ENCODE data around the gene NTM. TPM values are rescaled to one million over a fixed set of nuclear protein-coding genes. Genes with fewer than 3 reads are reported as not detected.

Gene NTM
- total and polyA plus RNA-seq, 2 donors from 2014 or later = 0.92 to 10.3 TPM

GRCh38 chr11:131980199-131980598 is 609.8 kb downstream of the NTM start:
- Histone ChIP-seq H3K27me3 (ENCODE audit: control insufficient read depth, insufficient read depth, low read length) (no peaks in the 10 kb centered on the region), H3K9me3 (ENCODE audit: control insufficient read depth in 2 of 3, insufficient read depth in 1 of 3, low read length in 3 of 3) (no peaks in the 10 kb centered on the region), H3K4me1 (ENCODE audit: control insufficient read depth in 2 of 3, insufficient read depth in 2 of 3, low read depth in 1 of 3, low read length in 3 of 3) (no peaks in the 10 kb centered on the region), H3K27ac (ENCODE audit: low read depth in 2 of 2, low read length in 2 of 2) (no peak overlapping the region), H3K4me3 (ENCODE audit: low read length in 3 of 3) (no peak overlapping the region), H3K36me3 (ENCODE audit: control insufficient read depth in 2 of 3, insufficient read depth in 3 of 3, low read length in 3 of 3) (no peaks in the 10 kb centered on the region), H3K9ac (ENCODE audit: low read length in 3 of 3) (no peak overlapping the region)
- intact Hi-C loops (cut with DNase I) = no loop called here
- TF ChIP-seq CTCF (IDR thresholded peaks at IDR 0.05; ENCODE audit: borderline replicate concordance, extremely low read depth, insufficient read depth) = no peak
- FAIRE-seq (no peak), DNase-seq (no peak)

- no peak for FAIRE-seq
Observed at GRCh38 chr11:131980888-131981668, 610.7 kb downstream of the NTM start.

GRCh38 chr11:131982154-131982553 is 611.7 kb downstream of the NTM start:
- H3K4me1 ChIP-seq (ENCODE audit: control insufficient read depth in 2 of 3, insufficient read depth in 2 of 3, low read depth in 1 of 3, low read length in 3 of 3) = no peaks in the 10 kb centered on the region
- intact Hi-C loops (cut with DNase I) = no loop called here
- H3K9me3 ChIP-seq (ENCODE audit: control insufficient read depth in 2 of 3, insufficient read depth in 1 of 3, low read length in 3 of 3) = no peaks in the 10 kb centered on the region
- no peak for TF ChIP-seq CTCF (IDR thresholded peaks at IDR 0.05; ENCODE audit: borderline replicate concordance, extremely low read depth, insufficient read depth)
- H3K4me3 ChIP-seq (ENCODE audit: low read length in 3 of 3) = no peak overlapping the region
- H3K9ac ChIP-seq (ENCODE audit: low read length in 3 of 3) = no peak overlapping the region
- FAIRE-seq (no peak), DNase-seq (peak in 2 of 5 donors; percentile 11 to 12)
- no peak overlapping the region for H3K27ac ChIP-seq (ENCODE audit: low read depth in 2 of 2, low read length in 2 of 2)
- H3K27me3 ChIP-seq (ENCODE audit: control insufficient read depth, insufficient read depth, low read length) = no peaks in the 10 kb centered on the region
- no peaks in the 10 kb centered on the region for H3K36me3 ChIP-seq (ENCODE audit: control insufficient read depth in 2 of 3, insufficient read depth in 3 of 3, low read length in 3 of 3)

More at GRCh38 chr11:131980888-131981668, 610.7 kb downstream of the NTM start:
- Histone ChIP-seq H3K4me3 (ENCODE audit: low read length in 3 of 3) (no peak overlapping the region), H3K27ac (ENCODE audit: low read depth in 2 of 2, low read length in 2 of 2) (no peak overlapping the region), H3K9me3 (ENCODE audit: control insufficient read depth in 2 of 3, insufficient read depth in 1 of 3, low read length in 3 of 3) (no peaks in the 10 kb centered on the region), H3K36me3 (ENCODE audit: control insufficient read depth in 2 of 3, insufficient read depth in 3 of 3, low read length in 3 of 3) (no peaks in the 10 kb centered on the region), H3K4me1 (ENCODE audit: control insufficient read depth in 2 of 3, insufficient read depth in 2 of 3, low read depth in 1 of 3, low read length in 3 of 3) (no peaks in the 10 kb centered on the region), H3K27me3 (ENCODE audit: control insufficient read depth, insufficient read depth, low read length) (no peaks in the 10 kb centered on the region), H3K9ac (ENCODE audit: low read length in 3 of 3) (no peak overlapping the region)
- intact Hi-C loops (cut with DNase I) = no loop called here
- no peak for DNase-seq
- no peak for TF ChIP-seq CTCF (IDR thresholded peaks at IDR 0.05; ENCODE audit: borderline replicate concordance, extremely low read depth, insufficient read depth)
